ENCODE data around the gene SHD. TPM values are rescaled to one million over a fixed set of nuclear protein-coding genes. Genes with fewer than 3 reads are reported as not detected.
A peak's percentile ranks its signal among the peaks of the same experiment; 100 is the strongest.
"Not testable (repeated sequence)": the region's sequence is repeated elsewhere in the genome, so short reads cannot be mapped to it uniquely, and the experiment has no call there.

SHD gene
- total RNA-seq, 1 experiment from 2014 or later, result 4.4 TPM

- Histone ChIP-seq H3K27me3 (ENCODE audit: insufficient read depth, low read length) (no peaks in the 10 kb centered on the region), H4K8ac (replicated peaks; ENCODE audit: insufficient read length, low read depth, low read length) (no peak overlapping the region), H2BK15ac (ENCODE audit: low read depth, low read length) (no peak overlapping the region), H3K79me1 (ENCODE audit: insufficient read depth, low read depth, low read length, poor library complexity, severe bottlenecking) (no peaks in the 10 kb centered on the region), H4K20me1 (ENCODE audit: control insufficient read depth, insufficient read depth, insufficient read length) (no peaks in the 10 kb centered on the region), H3T11ph (ENCODE audit: low read length) (no peak overlapping the region), H3K4me2 (ENCODE audit: insufficient read depth, insufficient read length, low read length) (no peak overlapping the region), H3K14ac (ENCODE audit: insufficient read depth, low read length) (no peak overlapping the region), H3K9me3 (ENCODE audit: control insufficient read depth, low read depth, low read length) (no peaks in the 10 kb centered on the region), H3K23me2 (ENCODE audit: insufficient read length, low read depth, low read length, poor library complexity, severe bottlenecking) (peaks cover 5% of the 10 kb centered on the region), H2BK12ac (ENCODE audit: insufficient read length, low read depth, low read length) (no peak overlapping the region), H4K91ac (ENCODE audit: insufficient read length, low read depth, low read length) (no peak overlapping the region), H3K23ac (ENCODE audit: insufficient read length, low read depth, low read length) (no peak overlapping the region), H3K9ac (ENCODE audit: extremely low read depth, insufficient read length, low read length) (no peak overlapping the region), H3K4ac (ENCODE audit: low read depth, low read length) (no peak overlapping the region), H2AFZ (ENCODE audit: low read length) (no peak overlapping the region), H3K18ac (ENCODE audit: insufficient read length, low read depth, low read length) (no peak overlapping the region), H4K5ac (ENCODE audit: insufficient read length, low read depth, low read length) (no peak overlapping the region), H2BK5ac (ENCODE audit: insufficient read length, low read length) (no peak overlapping the region), H3K56ac (ENCODE audit: insufficient read length, low read depth, low read length) (no peak overlapping the region), H3K4me1 (ENCODE audit: insufficient read depth, low read length) (no peaks in the 10 kb centered on the region), H2AK5ac (ENCODE audit: insufficient read length, low read length) (no peak overlapping the region), H2BK20ac (ENCODE audit: low read depth, low read length, poor library complexity, severe bottlenecking) (no peak overlapping the region), H3K27ac (ENCODE audit: insufficient read length, low read depth, low read length) (no peak overlapping the region), H3K79me2 (ENCODE audit: insufficient read depth, low read length) (no peaks in the 10 kb centered on the region), H2BK120ac (ENCODE audit: low read depth, low read length, poor library complexity, severe bottlenecking) (no peak overlapping the region)
- no CpG with 5 or more reads among the region's 5 CpGs for WGBS (ENCODE audit: extremely low coverage, insufficient read length, low lambda C conversion rate)
- peaks cover 5 to 12% of the 10 kb centered on the region in 2 experiments for H3K9me3 Mint-ChIP-seq
- TF ChIP-seq CTCF (conservative IDR thresholded peaks at IDR 0.05), result no peak
- no peak for DNase-seq
- peaks cover 4% of the 10 kb centered on the region in 2 experiments; a peak in 2 of 4 replicates for H3K4me1 Mint-ChIP-seq
- peaks cover 17% of the 10 kb centered on the region for H3K27me3 Mint-ChIP-seq (ENCODE audit: low read depth)
- H3K36me3 Mint-ChIP-seq (ENCODE audit: insufficient read depth in 1 of 3, low read depth in 3 of 3), result no peaks in the 10 kb centered on the region; a peak in 1 of 7 replicates
- no peak overlapping the region for H3K27ac Mint-ChIP-seq
- no peak overlapping the region for H3K4me3 Mint-ChIP-seq
Observed at GRCh38 chr19:4241824-4242430, 37.1 kb upstream of the SHD start.

GRCh38 chr19:4245938-4246337 is 33.1 kb upstream of the SHD start:
- not testable (repeated sequence) for H3K4me1 Mint-ChIP-seq; H4K20me1 ChIP-seq (ENCODE audit: control insufficient read depth, insufficient read depth, insufficient read length); H3K56ac ChIP-seq (ENCODE audit: insufficient read length, low read depth, low read length); H3K4ac ChIP-seq (ENCODE audit: low read depth, low read length); H3K79me2 ChIP-seq (ENCODE audit: insufficient read depth, low read length); H2BK120ac ChIP-seq (ENCODE audit: low read depth, low read length, poor library complexity, severe bottlenecking); H3K27me3 ChIP-seq (ENCODE audit: insufficient read depth, low read length); H2BK12ac ChIP-seq (ENCODE audit: insufficient read length, low read depth, low read length); H3K79me1 ChIP-seq (ENCODE audit: insufficient read depth, low read depth, low read length, poor library complexity, severe bottlenecking); H2BK15ac ChIP-seq (ENCODE audit: low read depth, low read length); H4K8ac ChIP-seq (replicated peaks; ENCODE audit: insufficient read length, low read depth, low read length); H3K27ac ChIP-seq (ENCODE audit: insufficient read length, low read depth, low read length); H2BK20ac ChIP-seq (ENCODE audit: low read depth, low read length, poor library complexity, severe bottlenecking); H4K91ac ChIP-seq (ENCODE audit: insufficient read length, low read depth, low read length); H2AK5ac ChIP-seq (ENCODE audit: insufficient read length, low read length); H3K14ac ChIP-seq (ENCODE audit: insufficient read depth, low read length); DNase-seq; H3K23ac ChIP-seq (ENCODE audit: insufficient read length, low read depth, low read length); H2BK5ac ChIP-seq (ENCODE audit: insufficient read length, low read length); H3K9me3 ChIP-seq (ENCODE audit: control insufficient read depth, low read depth, low read length); H2AFZ ChIP-seq (ENCODE audit: low read length); H4K5ac ChIP-seq (ENCODE audit: insufficient read length, low read depth, low read length); H3K27ac Mint-ChIP-seq; H3K18ac ChIP-seq (ENCODE audit: insufficient read length, low read depth, low read length); H3T11ph ChIP-seq (ENCODE audit: low read length); H3K9ac ChIP-seq (ENCODE audit: extremely low read depth, insufficient read length, low read length); H3K23me2 ChIP-seq (ENCODE audit: insufficient read length, low read depth, low read length, poor library complexity, severe bottlenecking); H3K4me1 ChIP-seq (ENCODE audit: insufficient read depth, low read length)
- WGBS (ENCODE audit: extremely low coverage, insufficient read length, low lambda C conversion rate), result no CpG with 5 or more reads among the region's 6 CpGs
- Mint-ChIP-seq H3K36me3 (ENCODE audit: insufficient read depth in 1 of 3, low read depth in 3 of 3) (peaks cover 20 to 22% (median 22%) of the 10 kb centered on the region in 3 experiments), H3K27me3 (ENCODE audit: low read depth) (peaks cover 17% of the 10 kb centered on the region), H3K9me3 (peaks cover 5 to 12% of the 10 kb centered on the region in 2 experiments), H3K4me3 (peak overlapping the region in 1 of 2 experiments; percentile 93; a peak in 2 of 5 replicates)
- peak overlapping the region; percentile 68 for H3K4me2 ChIP-seq (ENCODE audit: insufficient read depth, insufficient read length, low read length)

Measured in H9 (cell line).